NCI-H1694 (cell line): ENCODE results near the gene PGPEP1.
"Not testable (repeated sequence)": the region's sequence is repeated elsewhere in the genome, so short reads cannot be mapped to it uniquely, and the experiment has no call there.

Source experiments
- DNase-seq: peaks from one replicate; lab custom pipeline; 2025; lab: John Stamatoyannopoulos, UW

The PGPEP1 gene

DNA sequence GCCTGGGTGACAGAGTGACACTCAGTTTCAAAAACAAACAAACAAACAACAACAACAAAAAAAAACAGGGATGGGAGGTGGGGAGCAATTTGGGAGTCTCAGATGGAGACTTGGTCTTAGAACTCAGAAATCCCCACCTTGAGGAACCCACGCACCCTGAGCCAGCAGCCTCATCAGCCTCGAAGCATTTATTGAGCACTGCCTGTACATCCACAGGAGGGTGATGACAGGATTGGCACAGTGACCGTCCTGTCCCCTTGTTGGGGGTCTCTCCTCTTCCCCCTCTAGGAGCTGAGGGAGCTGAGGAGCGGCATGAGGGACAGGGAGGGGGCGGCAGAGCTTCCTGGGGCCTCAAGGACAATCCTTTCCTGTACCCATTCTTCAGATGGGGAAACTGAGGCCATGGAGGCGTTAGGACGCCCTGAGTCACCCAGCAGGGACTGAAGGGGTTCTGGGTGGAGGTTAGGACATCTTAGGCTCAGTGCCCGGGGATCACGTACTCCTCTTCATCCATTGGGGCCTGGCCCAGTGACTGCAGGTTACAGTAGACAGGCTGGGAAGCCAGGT lies 51.2 kb downstream of the PGPEP1 start:
- no peak for DNase-seq

DNA sequence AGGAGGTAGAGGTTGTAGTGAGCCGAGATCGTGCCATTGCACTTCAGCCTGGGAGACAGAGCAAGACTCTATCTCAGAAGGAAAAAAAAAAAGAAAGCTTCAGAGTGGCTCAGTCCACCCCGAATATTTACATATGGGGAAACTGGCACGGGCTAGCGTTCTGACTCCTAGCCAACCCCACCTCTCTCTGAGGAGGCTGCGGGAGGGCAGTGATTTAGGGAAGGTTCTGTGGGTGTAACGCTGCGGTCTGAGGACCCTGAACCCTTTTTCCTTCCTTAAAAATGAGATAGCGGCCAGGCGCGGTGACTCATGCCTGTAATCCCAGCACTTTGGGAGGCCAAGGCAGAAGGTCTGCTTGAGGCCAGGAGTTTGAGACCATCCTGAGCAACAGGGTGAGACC lies 52.0 kb downstream of the PGPEP1 start:
- DNase-seq, result no peak

DNA sequence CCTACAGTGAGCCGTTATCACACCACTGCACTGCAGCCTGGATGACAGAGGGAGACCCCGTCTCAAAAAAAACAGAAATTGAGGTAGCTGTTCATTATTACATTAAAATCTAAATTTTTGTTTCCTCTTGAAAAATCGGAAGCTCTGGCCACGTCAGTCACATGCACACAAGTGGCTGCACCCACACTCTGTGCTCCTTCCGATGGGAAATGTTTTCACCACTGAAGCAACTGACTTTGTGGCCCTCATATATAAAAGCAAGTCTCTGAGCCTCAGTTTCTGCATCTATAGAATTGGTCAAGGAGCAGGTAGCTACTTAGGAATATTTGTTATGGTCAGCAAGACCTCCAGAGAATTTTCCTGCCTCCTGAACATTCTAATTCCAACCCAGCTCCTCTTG lies 52.5 kb downstream of the PGPEP1 start:
- no peak for DNase-seq

DNA sequence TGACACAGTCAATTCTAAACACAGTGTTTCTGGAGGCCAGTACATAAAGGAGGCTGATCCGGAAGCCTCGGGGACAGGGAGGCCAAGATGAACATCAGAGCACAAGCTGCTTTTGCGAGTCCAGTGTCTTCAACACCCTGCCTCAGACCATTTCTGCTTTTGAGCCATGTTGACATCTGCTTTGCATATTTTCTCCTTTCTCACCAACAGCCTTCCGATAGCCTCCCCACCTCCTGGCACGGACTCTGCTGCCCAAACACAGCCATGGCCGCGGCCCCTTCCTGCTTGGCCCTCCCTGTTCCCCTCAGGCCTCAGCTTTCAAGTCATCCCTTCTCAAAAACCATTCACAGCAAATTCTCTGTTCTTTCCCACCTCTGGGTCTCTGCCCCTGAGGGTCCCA lies 53.4 kb downstream of the PGPEP1 start:
- DNase-seq, result no peak

DNA sequence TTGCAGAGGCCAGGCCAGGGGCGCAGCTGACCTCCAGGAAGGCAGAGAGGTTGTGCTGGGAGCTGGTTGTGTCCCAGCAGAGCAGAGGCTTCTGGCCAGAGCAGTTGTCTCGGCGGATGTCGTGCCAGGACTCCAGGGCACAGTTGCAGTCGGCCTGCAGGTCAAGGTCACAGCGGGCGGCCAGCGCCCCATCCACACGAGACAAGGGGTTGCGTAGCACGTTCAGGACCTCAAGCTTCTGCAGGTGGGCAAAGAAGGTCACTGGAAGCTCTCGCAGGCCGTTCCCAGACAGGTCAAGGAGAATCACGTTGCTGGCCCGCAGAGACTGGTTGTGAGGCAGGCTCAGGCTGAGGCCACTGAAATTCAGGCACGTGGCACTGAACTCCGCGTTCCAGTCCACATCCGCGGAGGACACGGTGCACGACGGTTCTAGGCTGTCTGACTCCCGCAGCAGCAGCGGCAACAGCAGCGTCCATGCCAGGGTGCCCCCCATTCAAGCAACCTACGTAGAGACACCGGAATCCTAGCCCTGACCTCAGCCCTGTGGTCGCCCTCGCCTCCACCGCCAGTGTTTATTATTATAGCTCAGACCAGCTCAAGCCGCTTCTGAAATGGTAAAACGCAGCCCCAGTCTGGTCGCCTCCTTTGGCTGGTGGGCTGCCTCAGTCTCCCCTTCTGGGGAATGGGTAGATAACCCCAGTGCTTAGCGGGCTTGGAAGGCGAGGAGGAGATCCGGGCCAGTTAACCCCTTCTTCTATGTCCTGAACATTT lies 56.3 kb downstream of the PGPEP1 start:
- DNase-seq, result no peak

DNA sequence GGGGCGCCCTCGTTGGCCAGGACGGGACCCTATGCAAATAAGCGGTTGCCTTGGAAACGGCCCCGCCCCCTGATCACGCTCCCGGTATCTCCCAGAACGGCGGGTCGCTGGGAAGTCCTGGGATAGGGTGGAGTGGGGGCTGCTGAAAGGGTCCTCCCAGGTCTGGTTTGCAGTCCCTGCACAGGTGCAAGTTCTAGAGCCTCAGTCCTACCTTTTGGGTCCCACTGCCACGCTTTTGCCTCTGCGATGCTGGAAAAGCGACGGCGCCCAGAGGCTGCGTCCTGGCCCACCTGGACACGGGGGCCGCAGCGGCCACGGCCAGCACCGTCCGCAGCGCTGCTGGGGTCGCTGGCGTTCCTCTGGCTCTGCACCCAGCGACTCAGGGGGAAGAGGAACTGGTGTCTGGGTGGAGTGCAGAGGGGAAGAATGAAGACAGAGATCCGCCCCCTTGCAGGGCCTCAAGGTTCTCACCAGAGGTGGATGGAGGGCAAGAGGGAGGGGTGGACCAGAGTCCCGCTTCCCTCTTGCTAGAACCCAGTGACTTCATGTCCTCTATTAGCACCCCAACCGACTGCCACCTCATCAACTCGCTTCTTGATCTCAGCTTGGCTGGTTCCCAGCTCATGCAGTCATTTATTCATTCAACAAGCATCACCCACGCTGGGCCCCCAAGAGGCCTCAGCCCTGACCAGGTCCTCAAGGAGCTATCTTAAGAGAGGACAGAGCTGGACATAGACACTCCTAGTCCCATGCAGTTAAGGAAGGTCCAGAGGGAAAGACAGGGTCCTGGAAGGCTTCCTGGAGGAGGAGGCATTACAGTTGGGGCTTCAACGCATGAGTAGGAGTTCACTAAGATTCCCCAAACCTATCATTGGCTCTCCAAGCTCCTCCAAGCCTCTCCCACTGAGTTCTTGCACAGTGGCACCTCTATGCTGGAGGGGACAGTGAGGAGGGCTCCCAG lies 57.1 kb downstream of the PGPEP1 start, which contains the start of gene LRRC25:
Gene LRRC25, minus strand, starts transcription at position 381 of the 961 bp plus-strand sequence. CDS start 659 bp downstream, outside the sequence.
- DNase-seq, result no peak

DNA sequence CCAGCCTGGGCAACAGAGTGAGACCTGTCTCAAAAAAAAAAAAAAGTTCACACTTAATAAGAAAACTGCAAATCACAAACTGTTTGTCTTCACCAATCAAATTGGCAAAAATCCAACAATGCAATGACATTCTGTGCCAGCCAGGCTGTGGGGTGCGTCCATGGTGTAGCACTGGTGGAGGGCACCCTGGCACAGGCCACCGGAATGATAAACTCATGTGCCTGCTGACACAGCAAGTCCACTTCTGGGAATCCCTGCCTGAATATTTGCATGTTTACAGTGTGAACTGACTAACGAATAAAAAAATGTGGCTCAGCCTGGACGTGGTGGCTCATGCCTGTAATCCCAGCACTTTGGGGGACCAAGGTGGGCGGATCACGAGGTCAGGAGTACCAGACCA lies 58.6 kb downstream of the PGPEP1 start:
- DNase-seq, result no peak

DNA sequence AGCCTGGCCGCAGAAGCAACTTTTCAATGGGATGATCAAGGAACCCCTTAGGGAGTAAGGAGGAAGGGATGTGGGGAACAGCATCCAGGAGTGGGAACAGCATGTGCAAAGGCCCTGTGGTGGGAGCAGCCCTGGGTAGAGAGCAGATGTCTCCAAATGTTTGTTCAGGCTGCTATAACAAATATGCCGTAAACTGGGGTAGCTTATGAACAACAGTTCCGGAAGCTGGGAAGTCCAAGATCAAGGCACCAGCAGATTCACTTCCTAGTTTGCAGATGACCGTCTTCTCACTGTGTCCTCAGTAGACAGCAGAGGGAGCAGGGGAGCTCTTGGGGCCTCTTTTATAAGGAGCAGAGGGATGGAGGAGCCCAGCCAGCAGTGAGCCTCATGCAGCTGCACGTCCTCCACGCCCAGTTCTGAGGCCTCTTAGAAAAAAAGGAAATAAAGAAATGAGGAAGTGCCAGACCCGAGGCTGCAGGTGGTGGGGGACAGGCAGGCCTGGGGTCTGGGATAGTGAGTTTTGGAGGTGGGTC lies 61.2 kb downstream of the PGPEP1 start:
- no peak for DNase-seq

DNA sequence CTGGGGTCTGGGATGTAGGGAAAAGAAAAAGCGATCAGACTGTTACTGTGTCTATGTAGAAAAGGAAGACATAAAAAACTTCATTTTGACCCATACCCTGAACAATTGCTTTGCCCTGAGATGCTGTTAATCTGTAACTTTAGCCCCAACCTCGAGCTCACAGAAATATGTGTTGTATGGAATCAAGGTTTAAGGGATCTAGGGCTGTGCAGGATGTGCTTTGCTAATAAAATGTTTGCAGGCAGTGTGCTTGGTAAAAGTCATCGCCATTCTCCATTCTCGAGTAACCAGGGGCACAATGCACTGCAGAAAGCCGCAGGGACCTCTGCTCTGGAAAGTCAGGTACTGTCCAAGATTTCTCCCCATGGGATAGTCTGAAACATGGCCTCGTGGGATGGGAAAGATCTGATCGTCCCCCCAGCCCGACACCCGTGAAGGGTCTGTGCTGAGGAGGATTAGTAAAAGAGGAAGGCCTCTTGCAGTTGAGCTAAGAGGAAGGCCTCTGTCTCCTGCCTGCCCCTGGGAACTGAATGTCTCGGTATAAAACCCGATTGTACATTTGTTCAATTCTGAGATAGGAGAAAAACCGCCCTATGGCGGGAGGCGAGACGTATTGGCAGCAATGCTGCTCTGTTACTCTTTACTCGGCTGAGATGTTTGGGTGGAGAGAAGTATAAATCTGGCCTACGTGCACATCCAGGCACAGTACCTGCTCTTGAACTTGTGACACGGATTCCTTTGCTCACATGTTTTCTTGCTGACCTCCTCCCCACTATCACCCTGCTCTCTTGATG lies 62.3 kb downstream of the PGPEP1 start:
- not testable (repeated sequence) for DNase-seq

DNA sequence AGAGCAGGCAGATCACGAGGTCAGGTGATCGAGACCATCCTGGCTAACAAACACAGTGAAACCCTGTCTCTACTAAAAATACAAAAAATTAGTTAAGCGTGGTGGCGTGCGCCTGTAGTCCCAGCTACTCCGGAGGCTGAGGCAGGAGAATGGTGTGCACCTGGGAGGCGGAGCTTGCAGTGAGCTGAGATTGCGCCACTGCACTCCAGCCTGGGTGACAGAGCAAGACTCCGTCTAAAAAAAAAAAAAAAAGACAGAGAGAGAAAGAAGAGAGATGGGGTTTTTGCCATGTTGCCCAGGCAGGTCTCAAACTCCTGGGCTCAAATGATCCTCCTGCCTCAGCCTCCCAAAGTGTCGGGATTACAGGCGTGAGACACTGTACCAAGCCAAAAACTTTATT lies 65.4 kb downstream of the PGPEP1 start:
- not testable (repeated sequence) for DNase-seq

DNA sequence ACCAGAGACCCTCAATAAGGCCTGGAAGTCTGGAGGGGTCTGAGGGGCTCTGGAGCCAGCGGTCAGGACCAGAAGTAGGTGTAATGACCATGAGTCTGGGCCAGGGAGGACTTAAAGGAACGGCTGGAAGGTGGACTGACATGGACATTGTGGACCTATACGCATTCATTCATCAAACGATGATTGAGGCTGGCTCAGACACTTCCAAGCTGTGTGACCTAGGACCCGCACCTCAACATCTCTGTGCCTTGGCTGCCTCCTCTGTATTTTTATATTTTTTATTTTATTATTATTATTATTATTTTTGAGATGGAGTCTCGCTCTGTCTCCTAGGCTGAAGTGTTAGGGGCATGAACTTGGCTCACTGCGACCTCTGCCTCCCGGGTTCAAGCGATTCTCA lies 66.4 kb downstream of the PGPEP1 start:
- DNase-seq, result no peak

DNA sequence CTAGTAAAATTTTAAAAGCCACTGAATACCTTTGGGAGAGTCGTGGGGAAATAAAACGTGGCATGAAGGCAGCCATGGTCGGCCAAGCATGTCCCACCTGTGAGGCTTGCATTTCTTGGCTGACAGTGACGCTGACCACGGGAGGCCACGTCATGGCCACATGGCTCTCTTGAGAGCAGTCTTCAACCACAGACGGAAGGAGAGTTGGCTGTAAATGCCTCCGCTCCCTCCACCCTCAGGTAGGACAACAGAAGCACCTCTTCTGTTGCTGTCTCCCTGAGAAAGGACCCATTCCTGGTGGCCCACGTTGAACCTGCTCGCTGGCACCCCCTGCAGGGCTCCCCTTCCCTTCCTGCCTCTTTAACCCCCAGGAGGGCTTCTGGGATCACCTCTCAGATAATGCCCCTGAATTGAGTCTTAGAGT lies 67.7 kb downstream of the PGPEP1 start:
- peak; percentile 38 for DNase-seq

DNA sequence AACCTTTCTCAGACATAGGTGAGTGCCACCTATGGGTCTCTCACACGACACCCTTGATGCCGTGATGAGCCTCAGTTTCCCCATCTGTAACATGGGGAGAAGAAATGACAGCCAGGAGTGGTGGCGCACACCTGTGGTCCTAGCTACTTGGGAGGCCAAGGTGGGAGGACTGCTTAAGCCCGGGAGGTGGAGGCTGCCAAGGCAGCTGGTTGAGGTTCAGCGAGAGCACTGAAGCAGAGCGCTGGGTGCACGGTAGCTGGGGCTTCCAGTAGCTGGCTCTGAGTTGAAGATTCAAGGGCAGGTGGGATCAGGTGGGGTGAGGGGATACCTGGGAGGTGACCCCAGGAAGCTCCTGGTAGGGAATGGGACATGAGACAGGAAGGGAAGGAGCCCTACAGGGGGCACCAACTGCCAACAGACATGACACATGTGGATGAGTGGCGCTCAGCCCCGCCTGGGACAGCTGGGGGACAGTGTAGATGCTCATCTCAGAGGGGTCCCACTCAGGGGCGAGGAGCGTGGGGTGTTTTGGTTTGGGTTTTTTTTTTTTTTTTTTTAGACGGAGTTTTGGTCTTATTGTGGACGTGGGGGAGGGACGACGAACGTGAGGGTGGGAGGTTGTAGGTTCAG lies 72.3 kb downstream of the PGPEP1 start:
- DNase-seq, result no peak

DNA sequence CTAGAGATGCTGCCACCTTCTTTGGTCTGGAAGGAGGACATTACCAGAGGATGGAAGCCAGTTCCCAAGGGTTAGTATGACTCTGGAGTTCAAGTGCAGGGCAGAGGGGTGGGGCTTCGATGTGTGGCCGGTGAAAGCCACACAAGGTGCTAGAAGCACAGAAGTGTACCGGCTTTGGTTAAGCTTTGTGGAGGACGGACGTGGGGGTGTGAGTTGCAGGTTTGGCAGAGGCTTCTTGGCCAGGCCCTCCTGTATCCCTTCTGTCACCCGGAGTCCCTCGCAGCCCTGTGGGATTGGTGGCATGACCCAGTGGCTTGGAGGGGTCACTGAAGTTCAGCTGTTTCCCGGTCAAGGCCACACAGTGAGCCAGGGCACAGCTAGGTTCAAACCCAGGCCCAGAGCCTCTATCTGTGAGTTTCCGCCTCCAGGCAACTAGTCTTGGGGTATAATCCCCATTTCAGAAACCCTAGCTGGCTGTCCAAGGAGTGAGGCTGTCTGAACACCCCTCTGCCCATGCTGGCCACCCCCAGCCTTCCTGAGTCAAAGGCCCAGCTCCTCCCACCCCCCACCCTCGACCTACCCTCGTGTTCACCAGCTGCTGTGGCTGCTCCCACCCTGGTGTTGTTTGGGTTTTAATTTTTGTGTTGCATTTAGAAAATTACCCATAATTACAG lies 74.2 kb downstream of the PGPEP1 start:
- DNase-seq, result no peak

DNA sequence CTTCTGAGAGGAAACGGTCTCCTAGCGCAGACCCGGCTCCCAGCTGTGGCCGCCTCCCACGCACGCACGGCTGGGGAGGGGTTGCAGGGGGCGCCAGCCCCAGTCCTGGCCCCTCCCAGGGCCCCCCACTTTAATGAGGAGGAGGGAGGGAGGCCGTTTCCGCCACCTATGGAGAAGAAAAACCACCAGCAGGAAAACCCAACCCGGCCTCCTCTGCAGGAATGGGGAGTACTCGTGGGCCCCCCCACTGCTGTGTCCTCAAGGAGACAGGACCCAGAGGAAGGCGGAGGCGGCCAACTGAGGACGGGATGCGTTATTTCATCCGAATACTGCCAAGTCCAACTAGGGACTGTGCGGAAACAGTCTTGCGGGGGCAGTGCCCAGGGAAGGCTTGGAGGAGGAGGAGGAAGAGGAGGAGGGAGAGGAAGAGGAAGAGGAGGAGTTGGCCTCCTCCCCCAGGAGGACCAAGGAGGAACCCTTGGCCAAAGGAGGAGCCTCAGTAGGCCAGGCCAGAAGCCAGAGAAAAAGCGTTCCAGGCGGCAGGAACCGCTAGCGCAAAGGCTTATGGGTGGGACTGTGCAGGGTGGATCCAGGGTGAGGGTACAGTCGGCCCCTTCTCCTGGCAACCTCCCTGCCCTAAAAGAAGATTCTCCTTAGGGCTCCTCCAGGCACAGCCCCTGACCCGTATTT lies 74.9 kb downstream of the PGPEP1 start:
- DNase-seq, result no peak

DNA sequence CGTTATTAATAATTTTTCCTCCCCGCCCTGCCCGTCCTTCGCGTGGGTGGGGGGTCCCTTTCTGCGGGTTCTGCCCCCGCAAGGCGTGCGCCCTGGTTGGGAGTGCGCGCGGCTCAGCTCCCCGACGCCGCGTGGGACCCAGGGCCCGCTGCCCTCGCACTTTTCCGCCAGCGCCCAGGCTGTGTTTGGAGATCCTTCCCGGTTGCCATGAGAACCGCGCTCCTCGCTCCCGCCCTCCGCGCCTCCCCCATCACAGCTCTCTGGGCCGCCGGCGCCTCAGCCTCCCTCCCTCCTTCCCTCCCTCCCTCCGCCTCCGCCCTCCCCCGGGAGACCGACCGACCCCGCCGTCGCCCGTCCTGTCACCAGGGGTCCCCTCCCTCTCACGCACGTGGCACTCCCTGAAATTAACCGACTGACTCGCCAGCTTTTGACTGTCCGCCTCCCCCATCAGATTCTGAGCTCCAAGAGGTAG lies 76.4 kb downstream of the PGPEP1 start:
- peak; percentile 38 for DNase-seq

DNA sequence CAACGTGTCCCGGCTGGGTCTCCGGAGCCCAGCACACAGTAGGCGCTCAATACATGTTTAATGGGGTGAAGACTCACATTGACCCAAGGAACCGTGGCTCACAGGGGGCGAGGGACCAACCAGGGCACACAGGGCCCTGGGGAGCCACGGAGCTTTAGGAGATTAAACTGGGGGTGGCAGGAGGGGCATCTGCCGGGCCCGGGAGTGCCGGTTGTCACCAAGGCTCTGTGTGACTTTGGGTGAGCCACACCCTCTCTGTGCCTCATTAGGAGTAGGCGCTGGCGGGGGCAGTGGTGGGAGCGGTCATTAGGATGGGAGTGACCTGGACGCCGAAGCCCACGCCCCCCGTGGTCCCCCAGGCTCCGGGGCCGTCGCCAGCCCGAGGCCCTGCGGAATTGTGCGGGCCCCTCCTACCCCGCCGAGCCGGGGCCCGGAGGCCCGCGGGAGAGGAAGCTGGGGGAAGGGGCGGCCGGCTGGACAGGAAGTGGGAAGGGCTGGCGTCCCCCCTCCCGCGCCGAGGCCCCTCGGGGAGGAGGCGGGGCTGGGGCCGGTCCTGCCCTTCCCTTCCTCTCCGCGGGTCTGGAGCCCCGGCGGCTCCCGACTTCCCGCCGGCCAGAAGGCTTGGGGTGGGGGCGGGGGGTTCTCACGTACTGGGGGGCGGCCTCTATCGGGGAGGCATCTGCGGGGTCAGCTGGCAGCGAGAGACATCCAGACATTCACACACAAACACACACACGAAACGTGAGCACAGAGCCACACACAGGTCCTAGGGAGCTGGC lies 77.0 kb downstream of the PGPEP1 start:
- no peak for DNase-seq

DNA sequence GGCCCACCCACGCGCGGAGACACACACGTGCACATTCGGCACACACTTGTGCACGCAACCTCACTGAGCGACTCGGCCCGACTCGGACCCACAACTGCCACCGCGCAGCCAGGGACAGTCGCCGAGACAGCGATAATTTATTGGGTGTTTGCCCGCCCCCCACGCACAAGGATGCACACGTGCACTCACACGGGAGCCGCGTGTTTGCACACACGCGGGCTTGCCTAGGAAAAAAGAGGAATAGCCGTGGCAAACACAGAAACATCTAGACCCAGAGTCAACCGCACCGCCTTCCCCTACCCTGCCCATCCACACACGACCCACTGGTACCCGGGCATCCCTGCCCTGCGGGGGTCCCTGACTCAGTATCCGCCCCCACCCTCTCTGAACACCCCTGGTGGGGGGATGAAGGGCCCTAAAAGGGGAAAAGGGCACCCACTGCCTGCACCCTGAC lies 77.7 kb downstream of the PGPEP1 start:
- DNase-seq, result no peak
